HAP-1 (cell line): ENCODE data around the gene MAN1C1.

ENCODE experiments used
- DNase-seq, 2 experiments: peaks; one replicate each; pipeline ENCODE4 v3.0.0-alpha.2; 2016 to 2020; ENCODE audit warnings: low spot score in 2 of 2
- H3K27me3 ChIP-seq: fragments of 250-450 bp; sonication (Bioruptor Pico); 2 replicates; pipeline ENCODE4 v1.5.1; 2020; ENCODE audit warnings: low read depth, mild to moderate bottlenecking, moderate library complexity
- H3K36me3 ChIP-seq: fragments of 250-450 bp; sonication (Bioruptor Pico); replicated peaks from 2 replicates; pipeline ENCODE4 v1.5.1; 2020; ENCODE audit warnings: mild to moderate bottlenecking
- H3K4me1 ChIP-seq: fragments of 250-450 bp; sonication (Bioruptor Pico); 2 replicates; pipeline ENCODE4 v1.5.1; 2020; ENCODE audit warnings: mild to moderate bottlenecking
- H3K4me3 ChIP-seq: fragments of 250-450 bp; sonication (Bioruptor Pico); 2 replicates; pipeline ENCODE4 v1.5.1; 2020; ENCODE audit warnings: mild to moderate bottlenecking, moderate library complexity
- H3K9me3 ChIP-seq: fragments of 250-450 bp; sonication (Bioruptor Pico); 2 replicates; pipeline ENCODE4 v1.5.1; 2020; ENCODE audit warnings: mild to moderate bottlenecking, moderate library complexity
- in situ Hi-C: fragments of 300-500 bp; cut with MboI; formaldehyde crosslinking; loops from 3 replicates; pipeline ENCODE4 v1.14.3; 2020; ENCODE audit warnings: low sequenced_read_pairs, inconsistent platforms, mixed read lengths

Gene MAN1C1

DNA sequence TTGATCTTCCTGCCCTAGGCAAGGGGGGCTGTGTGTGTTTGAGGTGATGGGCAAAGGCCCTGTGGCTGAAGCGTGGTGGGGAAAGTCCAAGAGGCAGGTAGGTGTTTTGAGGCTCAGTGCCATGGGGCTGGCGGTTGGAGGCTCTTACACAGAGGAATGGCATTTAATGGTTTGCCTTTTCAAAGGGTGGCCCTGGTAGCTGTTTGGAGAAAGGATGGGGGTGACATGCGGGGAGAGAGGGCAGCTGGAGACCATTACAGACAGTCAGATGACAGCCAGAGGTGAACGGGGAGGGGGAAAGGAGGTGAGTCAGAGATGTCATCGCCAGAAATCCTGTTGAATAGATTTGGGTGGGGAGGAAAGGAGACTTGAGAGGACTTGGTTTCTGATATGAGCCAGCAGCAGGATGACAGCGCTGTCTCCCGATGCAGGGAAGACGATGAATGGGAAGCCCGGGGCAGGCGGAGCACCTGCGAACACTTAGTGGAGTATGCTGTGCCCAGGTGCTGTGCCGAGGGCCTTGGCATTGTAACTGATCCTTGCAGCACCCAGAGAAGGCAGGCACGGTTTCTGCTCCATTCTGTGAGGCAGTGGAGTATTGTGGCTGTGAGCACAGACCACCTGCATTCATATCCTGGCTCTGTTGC, 56.3 kb downstream of the MAN1C1 start:
- DNase-seq, result no peak

DNA sequence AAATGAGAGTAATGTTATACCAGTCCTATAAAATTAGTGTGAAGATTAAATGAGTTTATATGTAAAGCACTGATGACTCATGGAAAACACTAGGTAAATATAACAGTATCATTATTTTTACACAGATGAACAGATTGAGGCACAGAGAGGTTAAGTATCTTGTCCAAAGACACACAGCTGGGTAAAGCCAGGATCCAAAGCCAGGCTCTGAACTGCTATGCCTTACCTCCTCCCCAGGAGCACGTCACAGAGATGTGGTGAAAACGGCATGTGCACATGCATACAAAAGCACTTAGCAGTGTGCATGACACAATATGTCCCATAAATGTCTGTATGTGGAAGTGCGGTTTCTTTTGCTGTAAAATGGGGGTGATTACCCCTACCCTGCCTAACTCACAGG, 56.9 kb downstream of the MAN1C1 start:
- Histone ChIP-seq H3K4me1 (no peaks in the 10 kb centered on the region), H3K27me3 (peaks cover 6% of the 10 kb centered on the region; the same call in 1 of the 2 replicates), H3K4me3 (no peak overlapping the region), H3K36me3 (no peaks in the 10 kb centered on the region), H3K9me3 (no peaks in the 10 kb centered on the region)
- in situ Hi-C loops, result no loop called here
- no peak for DNase-seq

More for the DNA sequence above, 56.3 kb downstream of the MAN1C1 start:
- 0 out of 2 replicates have a peak, but pooled peaks cover under 1% of the 10 kb centered on the region for H3K27me3 ChIP-seq
- in situ Hi-C loops, result no loop called here
- H3K4me3 ChIP-seq, result no peak overlapping the region
- no peaks in the 10 kb centered on the region for H3K36me3 ChIP-seq
- no peaks in the 10 kb centered on the region for H3K4me1 ChIP-seq
- H3K9me3 ChIP-seq, result no peaks in the 10 kb centered on the region

DNA sequence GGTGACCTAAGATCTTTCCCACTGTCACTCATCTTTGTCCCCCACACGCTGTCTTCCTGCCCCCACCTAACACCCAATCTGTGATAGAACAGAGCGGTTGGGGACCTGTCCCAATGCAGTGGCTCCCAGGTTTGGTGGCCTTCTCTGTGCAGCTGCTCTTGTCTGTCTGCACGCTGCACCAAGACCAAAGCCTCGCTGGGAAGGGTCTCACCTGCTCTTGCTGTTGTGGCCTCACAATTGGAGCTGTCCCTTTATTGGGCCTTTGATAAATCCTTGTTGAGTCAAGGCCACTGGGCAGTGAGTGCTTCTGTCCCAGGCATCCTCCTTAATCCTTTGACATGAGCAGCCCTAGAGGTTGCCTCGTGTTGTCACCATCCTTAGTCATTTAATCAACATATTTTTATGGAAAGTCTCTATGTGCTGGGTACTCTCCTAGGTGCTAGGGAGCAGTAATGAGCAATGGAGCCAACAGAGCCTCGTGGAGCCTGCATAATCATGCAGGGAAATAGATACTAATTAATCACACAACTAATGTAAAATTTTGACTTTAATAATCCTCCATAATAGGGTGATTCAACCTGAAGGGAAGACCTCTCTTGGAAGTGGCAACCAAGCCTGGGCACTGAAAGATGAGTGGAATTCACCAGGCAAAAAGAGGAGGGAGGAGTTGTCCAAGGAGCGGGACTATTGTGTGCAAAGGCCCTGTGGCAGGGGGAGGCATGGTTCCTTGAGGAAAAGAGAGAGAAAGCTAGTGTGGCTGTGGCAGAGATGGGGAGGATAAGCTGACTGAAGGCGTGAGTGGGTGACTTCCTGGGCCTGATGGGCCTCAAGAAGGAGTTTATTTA, 57.6 kb downstream of the MAN1C1 start:
- no peaks in the 10 kb centered on the region for H3K4me1 ChIP-seq
- no peaks in the 10 kb centered on the region for H3K9me3 ChIP-seq
- H3K27me3 ChIP-seq, result peaks cover 10% of the 10 kb centered on the region; the same call in 1 of the 2 replicates
- in situ Hi-C loops, result no loop called here
- H3K36me3 ChIP-seq, result no peaks in the 10 kb centered on the region
- no peak overlapping the region for H3K4me3 ChIP-seq
- no peak for DNase-seq

DNA sequence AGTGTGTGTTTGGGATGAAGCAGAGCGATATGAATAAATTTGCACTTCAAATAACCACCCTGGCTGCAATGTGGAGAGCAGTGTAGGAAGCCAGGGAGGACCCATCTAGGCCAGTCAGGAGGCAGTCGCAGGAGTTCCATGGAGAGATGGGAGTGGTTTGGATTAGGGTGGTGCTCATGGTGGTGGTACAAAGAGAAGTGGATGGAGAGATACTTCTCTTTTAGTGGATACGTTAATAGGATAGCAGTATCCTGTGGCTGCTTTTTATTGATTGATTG, 58.2 kb downstream of the MAN1C1 start:
- Histone ChIP-seq H3K4me1 (no peaks in the 10 kb centered on the region), H3K36me3 (no peaks in the 10 kb centered on the region), H3K27me3 (peaks cover 10% of the 10 kb centered on the region; the same call in 1 of the 2 replicates), H3K9me3 (no peaks in the 10 kb centered on the region), H3K4me3 (no peak overlapping the region)
- DNase-seq, result no peak
- in situ Hi-C loops, result no loop called here

DNA sequence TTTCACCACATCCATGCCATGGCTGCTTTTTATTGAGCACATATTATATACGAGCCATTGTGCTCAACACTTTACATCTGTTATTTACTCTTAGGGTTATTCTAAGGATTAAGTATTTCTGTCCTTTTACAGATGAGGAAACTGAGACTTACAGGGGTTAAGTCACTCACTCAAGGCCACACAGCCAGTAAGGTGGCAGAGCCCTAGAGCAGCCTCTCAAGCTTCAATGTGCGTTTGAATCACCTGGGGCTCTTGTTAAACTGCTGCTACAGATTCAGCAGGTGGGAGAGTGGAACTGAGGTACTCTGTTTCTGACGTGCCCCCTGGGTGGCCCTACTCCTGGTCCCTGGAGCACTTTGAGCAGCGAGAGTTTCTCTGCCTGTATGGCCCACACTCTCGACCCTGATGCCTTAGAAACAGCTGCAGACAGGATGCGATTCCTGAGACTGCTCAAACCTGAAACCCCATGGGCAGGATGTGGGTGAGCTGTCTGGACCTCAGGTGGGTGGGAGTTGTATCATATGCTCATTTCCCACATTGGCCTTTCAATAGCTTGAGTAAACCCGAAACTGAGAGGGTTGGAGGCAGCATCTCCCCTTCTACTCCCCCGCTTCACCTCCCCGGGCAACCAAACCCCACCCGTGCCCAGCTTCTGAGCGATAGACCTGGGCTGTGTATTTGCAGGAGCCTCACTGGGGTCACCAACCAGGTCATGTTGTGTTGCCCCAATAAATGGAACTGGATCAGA, 59.3 kb downstream of the MAN1C1 start:
- H3K9me3 ChIP-seq, result no peaks in the 10 kb centered on the region
- H3K4me3 ChIP-seq, result no peak overlapping the region
- DNase-seq, result no peak
- H3K27me3 ChIP-seq, result peaks cover 10% of the 10 kb centered on the region; the same call in 1 of the 2 replicates
- H3K4me1 ChIP-seq, result no peaks in the 10 kb centered on the region
- in situ Hi-C loops, result no loop called here
- no peaks in the 10 kb centered on the region for H3K36me3 ChIP-seq

DNA sequence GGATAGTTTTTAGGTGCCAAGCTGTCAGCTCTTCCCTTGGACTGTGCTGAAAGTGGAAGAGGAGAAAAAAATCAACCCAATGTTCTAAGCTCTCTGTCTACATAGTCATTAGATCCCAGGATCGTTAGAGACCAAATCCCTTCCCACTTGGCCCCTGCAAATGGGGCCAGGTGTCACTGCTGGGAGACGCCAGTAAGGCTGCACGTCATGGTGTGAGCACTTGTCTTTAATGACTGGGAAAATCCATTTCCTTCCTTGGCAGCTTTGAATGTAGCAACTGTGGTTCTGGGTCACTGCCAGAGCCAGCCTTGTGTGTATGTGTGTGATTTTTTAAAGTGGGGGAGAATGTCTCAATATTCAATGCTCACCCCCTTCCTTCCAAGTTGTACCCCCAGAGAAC, 59.9 kb downstream of the MAN1C1 start:
- DNase-seq, result no peak
- H3K4me3 ChIP-seq, result no peak overlapping the region
- H3K36me3 ChIP-seq, result no peaks in the 10 kb centered on the region
- peaks cover 10% of the 10 kb centered on the region; the same call in 1 of the 2 replicates for H3K27me3 ChIP-seq
- H3K9me3 ChIP-seq, result no peaks in the 10 kb centered on the region
- in situ Hi-C loops, result no loop called here
- no peaks in the 10 kb centered on the region for H3K4me1 ChIP-seq

DNA sequence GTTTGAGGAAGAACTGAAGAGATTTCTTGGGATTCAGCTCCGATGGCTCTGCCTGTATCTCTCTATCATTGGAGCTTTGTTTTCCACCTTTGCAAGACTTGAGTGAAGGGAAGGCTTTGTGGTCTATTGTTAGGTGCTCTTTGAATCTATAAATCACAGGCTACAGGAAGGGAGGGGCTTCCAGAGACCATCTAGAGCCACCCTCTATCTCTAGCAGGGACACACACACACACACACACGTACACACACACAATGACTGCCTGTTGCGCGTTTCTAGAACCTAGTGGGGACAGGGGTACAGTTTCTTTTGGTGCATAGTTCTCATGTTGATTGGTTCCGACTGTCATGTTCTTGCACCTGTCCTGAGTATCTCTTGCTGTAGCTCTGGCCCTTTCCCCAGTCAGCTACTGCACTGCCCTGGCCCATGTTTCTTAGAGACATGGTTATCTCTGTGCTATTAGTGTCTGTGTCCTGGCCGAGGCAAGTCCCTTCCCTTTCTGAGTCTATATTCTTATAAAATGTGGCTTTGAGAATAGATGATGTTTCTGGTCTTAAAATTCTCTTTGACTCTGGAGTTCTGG, 60.7 kb downstream of the MAN1C1 start:
- in situ Hi-C loops, result no loop called here
- no peaks in the 10 kb centered on the region for H3K36me3 ChIP-seq
- no peaks in the 10 kb centered on the region for H3K4me1 ChIP-seq
- DNase-seq, result no peak
- H3K4me3 ChIP-seq, result no peak overlapping the region
- H3K9me3 ChIP-seq, result no peaks in the 10 kb centered on the region
- peaks cover 10% of the 10 kb centered on the region; the same call in 1 of the 2 replicates for H3K27me3 ChIP-seq

DNA sequence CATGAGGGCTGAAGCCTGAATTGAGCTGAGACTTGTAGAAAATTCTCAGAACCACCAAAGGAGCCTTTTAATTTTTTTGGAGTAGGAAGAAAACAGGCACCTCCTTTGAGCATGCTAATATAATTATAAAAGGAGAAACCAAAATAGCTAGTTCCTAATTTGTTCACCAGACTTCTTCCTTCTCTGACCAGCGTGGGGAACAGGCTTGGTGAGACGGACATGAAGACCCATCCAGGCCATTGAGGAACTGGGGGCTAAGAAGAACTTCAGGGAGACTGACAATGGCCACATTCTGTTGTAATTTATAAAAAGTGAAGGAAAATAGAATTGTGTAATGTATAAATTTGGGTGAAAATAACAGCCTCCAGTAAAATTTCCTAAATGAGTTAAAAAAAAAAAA, 62.6 kb downstream of the MAN1C1 start:
- no peak for DNase-seq
- Histone ChIP-seq H3K36me3 (no peaks in the 10 kb centered on the region), H3K27me3 (peaks cover 10% of the 10 kb centered on the region; the same call in 1 of the 2 replicates), H3K4me1 (no peaks in the 10 kb centered on the region), H3K4me3 (no peak overlapping the region), H3K9me3 (no peaks in the 10 kb centered on the region)
- in situ Hi-C loops, result no loop called here

DNA sequence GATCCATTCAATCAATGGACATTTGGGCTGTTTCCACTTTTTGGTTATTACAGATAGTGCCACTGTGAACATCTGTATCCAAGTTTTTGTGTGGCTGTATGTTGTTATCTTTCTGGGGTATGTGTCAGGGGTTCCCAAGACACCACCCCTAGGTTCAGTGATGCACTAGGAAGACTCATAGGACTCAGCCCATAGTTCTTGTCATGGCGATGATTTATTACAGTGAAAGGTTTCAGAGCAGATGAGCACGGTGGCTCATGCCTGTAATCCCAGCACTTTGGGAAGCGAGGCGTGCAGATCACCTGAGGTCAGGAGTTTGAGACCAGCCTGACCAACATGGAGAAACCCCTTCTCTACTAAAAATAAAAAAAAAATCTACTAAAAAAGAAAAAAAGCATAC, 64.1 kb downstream of the MAN1C1 start:
- H3K4me3 ChIP-seq, result no peak overlapping the region
- in situ Hi-C loops, result no loop called here
- H3K27me3 ChIP-seq, result peaks cover 10% of the 10 kb centered on the region; the same call in 1 of the 2 replicates
- H3K9me3 ChIP-seq, result no peaks in the 10 kb centered on the region
- H3K36me3 ChIP-seq, result no peaks in the 10 kb centered on the region
- DNase-seq, result no peak
- H3K4me1 ChIP-seq, result no peaks in the 10 kb centered on the region

DNA sequence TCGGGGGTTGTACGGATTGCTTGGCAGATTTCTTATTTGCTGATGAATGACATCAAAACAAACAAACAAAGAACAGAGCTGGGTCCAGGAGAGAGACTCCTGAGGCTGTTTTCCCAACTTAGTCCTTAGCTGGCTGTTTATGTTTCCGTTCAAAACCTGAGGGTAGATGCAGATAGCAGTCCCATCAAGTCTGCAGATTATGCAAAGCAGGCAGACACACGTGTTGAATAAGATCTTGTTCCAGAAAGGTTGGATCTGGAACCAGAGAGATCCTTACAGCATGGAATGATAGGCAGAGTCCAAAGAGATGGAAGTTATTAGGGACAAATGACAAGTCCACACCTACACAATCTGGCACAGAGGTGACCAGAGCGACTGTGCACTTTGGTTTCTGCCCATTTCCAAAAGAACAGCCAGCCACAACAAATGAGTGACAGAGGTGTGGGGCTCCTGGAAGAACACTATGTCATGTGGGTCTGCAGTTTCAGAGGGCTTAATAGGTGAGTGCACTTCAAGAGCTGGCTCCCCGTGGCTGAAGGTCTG, 65.5 kb downstream of the MAN1C1 start:
- in situ Hi-C loops, result no loop called here
- Histone ChIP-seq H3K4me1 (no peaks in the 10 kb centered on the region), H3K36me3 (no peaks in the 10 kb centered on the region)

DNA sequence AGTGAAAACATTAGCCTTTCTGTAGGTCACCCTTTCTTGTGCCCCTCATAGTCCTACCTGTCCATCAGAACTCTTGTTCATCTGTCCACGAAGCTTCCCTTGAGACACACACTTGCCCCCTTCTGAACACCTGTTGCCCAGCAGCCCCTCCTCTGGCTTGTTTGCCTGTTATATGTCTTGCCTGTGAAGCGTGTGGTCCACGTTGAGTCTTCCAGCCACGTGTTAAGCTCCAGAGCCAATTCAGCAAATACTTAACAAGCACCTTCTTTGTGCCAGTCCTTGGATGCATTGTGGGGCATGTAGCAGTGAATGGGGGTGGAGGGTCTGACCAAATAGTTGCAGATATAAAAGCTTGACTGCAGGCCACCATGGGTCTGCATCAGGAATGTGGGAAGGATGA, 66.6 kb downstream of the MAN1C1 start:
- in situ Hi-C loops, result no loop called here
- Histone ChIP-seq H3K27me3 (peaks cover 6% of the 10 kb centered on the region; the same call in 1 of the 2 replicates), H3K36me3 (no peaks in the 10 kb centered on the region), H3K4me3 (no peak overlapping the region), H3K9me3 (no peaks in the 10 kb centered on the region), H3K4me1 (no peaks in the 10 kb centered on the region)
- DNase-seq, result no peak

More for the DNA sequence above, 65.5 kb downstream of the MAN1C1 start:
- Histone ChIP-seq H3K9me3 (no peaks in the 10 kb centered on the region), H3K4me3 (no peak overlapping the region), H3K27me3 (peaks cover 10% of the 10 kb centered on the region; the same call in 1 of the 2 replicates)
- no peak for DNase-seq

DNA sequence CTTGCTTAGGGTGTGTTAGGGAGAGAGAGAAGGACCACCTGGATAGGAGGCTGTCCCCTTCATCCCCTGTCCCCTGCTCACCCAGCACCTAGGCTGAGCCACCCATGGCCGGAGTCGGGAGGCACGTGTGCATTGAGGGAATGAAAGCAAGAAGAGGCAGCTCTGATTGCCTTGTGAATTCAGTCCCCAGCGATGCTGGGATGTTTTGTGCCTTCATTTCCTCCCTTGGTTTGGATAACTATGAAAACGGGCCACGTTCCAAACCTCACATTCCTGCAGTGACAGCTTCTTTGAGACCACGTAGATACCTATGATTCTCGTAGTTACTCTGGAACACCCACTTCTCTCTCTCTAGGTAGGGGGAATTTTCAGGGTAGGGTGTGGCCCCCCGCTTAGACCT, 67.1 kb downstream of the MAN1C1 start:
- no peak for DNase-seq
- no peaks in the 10 kb centered on the region for H3K36me3 ChIP-seq
- in situ Hi-C loops, result no loop called here

DNA sequence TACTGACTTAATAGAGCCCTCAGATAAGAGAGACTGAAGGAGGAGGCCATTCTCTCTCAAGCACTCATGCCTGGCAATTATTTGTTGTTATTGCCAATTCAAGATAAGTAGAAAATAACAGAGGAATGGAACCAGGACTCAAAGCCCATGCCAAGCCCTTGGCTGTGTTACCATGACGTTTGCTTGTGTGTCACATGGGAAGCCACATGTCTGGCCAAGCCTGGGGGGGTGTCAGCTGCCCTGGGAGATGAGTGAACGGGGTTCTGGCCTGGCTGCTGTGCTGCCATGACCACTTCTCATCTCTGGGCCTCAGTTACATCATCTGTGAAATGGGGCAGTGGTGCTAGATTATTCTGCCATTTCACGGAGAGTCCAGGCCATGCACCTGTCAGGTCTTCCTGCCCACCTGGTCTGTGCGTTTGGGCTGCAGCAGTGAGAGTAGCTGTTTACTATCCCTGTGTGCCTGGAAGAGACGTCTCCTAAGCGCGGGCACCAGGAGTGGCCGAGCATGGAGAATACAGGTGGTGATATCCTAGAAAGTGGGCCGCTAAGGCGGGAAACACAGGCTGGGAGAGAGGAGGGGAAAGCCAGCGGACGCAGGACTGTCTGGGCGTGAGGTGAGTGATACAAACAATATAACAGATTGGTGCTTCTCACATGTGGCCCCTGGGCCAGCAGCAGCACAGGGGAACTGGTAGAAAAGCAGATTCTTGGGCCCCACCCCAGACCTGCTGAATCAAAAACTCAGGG, 67.8 kb downstream of the MAN1C1 start:
- Histone ChIP-seq H3K9me3 (no peaks in the 10 kb centered on the region), H3K4me3 (no peak overlapping the region), H3K4me1 (no peaks in the 10 kb centered on the region), H3K36me3 (no peaks in the 10 kb centered on the region), H3K27me3 (no peaks in the 10 kb centered on the region)
- in situ Hi-C loops, result no loop called here
- DNase-seq, result no peak

More for the DNA sequence above, 67.1 kb downstream of the MAN1C1 start:
- peaks cover under 1% of the 10 kb centered on the region; the same call in 1 of the 2 replicates for H3K27me3 ChIP-seq
- H3K9me3 ChIP-seq, result no peaks in the 10 kb centered on the region
- no peaks in the 10 kb centered on the region for H3K4me1 ChIP-seq
- H3K4me3 ChIP-seq, result no peak overlapping the region
